RWPE1 (cell line): Measurements from ENCODE around the gene XG.
"Not testable (repeated sequence)": the region's sequence is repeated elsewhere in the genome, so short reads cannot be mapped to it uniquely, and the experiment has no call there.

Experiments
- CTCF ChIA-PET: fragments of 350-600 bp; sonication (Branson Sonifier 250); formaldehyde crosslinking; extraction: SDS; loops from one replicate; lab custom pipeline; 2021; lab: Yijun Ruan, JAX
- POLR2A ChIA-PET: fragments of 400-600 bp; formaldehyde crosslinking; extraction: SDS; loops from one replicate; lab custom pipeline; 2020; ENCODE audit warnings: antibody characterized with exemption; ENCODE audit not compliant: low non-redundant PET; lab: Yijun Ruan, JAX
- DNase-seq: peaks from one replicate; pipeline ENCODE4 v3.0.0; 2012; ENCODE audit warnings: low spot score
- H3K27ac ChIP-seq: fragments of 450-650 bp; 2 replicates; pipeline ENCODE4 v1.5.1; 2017
- TF ChIP-seq, protein P1 (sequence below): fragments of 450-650 bp; conservative IDR thresholded peaks from 2 replicates; pipeline ENCODE4 v1.5.1; 2017; ENCODE audit warnings: low read depth, mild to moderate bottlenecking

The XG gene

DNA sequence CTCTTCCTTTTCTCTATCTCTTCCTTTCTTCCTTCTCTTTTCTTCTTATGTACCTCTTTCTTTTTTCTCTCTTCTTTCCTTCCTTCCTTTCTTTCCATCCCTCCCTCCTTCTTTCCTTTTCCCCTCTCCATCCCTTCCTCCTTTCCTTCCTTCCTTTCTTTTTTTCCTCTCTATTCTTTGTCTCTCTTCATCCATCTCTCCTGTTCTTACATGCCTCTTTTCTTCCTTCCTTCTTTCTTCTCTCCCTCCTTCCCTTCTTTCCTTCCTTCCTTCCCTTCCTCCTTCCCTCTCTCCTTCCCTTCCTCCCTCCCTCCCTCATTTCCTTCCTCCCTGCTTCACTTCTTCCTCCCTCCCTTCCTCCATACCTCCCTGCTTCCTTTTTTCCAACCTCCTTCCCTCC, 19.2 kb upstream of the XG start:
- TF ChIP-seq, protein P1, sequence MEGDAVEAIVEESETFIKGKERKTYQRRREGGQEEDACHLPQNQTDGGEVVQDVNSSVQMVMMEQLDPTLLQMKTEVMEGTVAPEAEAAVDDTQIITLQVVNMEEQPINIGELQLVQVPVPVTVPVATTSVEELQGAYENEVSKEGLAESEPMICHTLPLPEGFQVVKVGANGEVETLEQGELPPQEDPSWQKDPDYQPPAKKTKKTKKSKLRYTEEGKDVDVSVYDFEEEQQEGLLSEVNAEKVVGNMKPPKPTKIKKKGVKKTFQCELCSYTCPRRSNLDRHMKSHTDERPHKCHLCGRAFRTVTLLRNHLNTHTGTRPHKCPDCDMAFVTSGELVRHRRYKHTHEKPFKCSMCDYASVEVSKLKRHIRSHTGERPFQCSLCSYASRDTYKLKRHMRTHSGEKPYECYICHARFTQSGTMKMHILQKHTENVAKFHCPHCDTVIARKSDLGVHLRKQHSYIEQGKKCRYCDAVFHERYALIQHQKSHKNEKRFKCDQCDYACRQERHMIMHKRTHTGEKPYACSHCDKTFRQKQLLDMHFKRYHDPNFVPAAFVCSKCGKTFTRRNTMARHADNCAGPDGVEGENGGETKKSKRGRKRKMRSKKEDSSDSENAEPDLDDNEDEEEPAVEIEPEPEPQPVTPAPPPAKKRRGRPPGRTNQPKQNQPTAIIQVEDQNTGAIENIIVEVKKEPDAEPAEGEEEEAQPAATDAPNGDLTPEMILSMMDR, result no peak
- POLR2A ChIA-PET, result no interaction called here
- DNase-seq, result no peak
- CTCF ChIA-PET, result no interaction called here
- H3K27ac ChIP-seq, result no peak overlapping the region

DNA sequence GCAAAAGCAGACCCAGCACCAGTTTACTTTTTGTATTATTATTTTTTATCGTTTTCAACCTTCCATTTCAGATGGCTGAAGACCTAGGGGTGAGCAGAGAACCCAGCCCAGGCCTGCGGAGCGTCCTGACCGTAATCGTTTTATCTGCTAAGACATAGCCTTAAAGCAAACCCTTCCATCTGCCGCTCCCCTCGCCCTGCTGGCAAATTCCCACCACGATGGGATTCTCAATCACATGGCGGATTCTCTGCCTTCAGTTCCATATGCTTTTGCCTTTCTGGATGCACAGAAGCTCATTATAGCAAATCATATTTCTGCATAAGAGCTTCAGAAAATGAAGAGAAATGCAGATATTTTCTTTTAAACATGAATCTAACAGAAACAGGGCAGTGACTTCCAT, 18.6 kb upstream of the XG start:
- ChIA-PET POLR2A (no interaction called here), CTCF (no interaction called here)
- H3K27ac ChIP-seq, result no peak overlapping the region
- no peak for DNase-seq
- TF ChIP-seq, protein P1, result no peak

DNA sequence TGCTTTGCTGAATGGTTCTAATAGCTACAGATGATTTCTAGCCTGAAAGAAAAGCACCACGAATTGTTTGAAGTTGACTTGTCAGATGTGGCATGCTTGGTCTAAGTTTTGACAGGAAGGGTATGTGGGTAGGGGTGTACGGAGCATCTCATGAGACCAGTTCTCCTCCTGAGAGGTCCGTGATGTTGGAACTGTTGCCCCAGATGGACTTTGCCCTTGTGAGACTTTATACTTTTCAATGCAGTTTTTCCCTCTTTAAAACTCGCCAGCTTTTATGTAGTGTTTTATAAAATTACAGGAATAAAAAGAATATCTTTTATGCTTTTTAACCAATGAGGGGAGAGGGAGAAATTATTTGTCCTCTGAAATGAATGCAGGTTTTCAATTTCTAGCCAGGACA, 16.6 kb upstream of the XG start:
- DNase-seq, result no peak
- CTCF ChIA-PET, result no interaction called here
- no peak overlapping the region for H3K27ac ChIP-seq
- TF ChIP-seq, protein P1, result no peak
- POLR2A ChIA-PET, result no interaction called here

DNA sequence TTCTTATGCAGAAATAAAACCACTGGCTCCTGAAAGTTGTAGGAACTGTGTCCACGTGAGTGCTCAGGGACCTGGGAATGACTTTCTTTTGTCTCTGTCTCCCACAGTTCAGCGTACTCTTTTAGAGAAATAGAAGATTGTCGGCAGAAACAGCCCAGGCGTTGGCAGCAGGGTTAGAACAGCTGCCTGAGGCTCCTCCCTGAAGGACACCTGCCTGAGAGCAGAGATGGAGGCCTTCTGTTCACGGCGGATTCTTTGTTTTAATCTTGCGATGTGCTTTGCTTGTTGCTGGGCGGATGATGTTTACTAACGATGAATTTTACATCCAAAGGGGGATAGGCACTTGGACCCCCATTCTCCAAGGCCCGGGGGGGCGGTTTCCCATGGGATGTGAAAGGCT, 11.2 kb upstream of the XG start:
- no peak overlapping the region for H3K27ac ChIP-seq
- no peak for DNase-seq
- CTCF ChIA-PET, result no interaction called here
- POLR2A ChIA-PET, result no interaction called here
- TF ChIP-seq, protein P1, result no peak

DNA sequence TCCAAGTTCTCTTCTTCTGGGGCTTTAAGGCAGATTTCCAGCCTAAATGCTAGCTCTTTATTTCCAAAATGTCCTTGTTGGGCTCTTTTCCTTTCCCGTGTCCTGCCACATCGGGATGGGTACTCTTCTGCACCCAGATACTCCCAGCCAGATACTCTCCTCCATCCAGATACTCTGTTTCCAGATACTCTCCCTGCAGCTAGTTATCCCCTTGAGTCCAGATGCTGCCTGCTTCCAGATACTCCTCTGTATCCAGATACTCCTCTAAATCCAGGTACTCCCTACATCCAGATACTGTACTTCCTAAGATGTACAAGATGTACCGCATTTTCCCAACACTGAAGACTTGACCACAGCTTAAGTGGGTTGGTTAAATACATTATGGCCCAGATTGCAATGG, 10.5 kb upstream of the XG start:
- TF ChIP-seq, protein P1, result no peak
- no peak for DNase-seq
- POLR2A ChIA-PET, result no interaction called here
- CTCF ChIA-PET, result no interaction called here
- no peak overlapping the region for H3K27ac ChIP-seq

DNA sequence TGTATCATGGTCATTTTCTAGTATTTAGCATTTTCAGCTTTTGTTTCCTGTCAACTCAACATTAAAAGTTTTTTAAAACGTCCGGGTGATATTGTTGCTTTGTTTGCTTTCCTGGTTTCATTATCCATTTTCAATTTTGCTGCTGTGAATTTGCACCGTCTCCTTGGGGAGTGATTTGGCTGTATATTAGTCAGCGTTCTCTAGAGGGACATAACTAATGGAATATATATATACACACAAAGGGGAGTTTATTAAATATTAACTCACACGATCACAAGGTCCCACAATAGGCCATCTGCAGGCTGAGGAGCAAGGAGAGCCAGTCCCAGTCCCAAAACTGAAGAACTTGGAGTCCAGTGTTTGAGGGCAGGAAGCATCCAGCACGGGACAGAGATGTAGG, 5.6 kb upstream of the XG start:
- CTCF ChIA-PET, DNase-seq, POLR2A ChIA-PET, H3K27ac ChIP-seq: not testable (repeated sequence)

DNA sequence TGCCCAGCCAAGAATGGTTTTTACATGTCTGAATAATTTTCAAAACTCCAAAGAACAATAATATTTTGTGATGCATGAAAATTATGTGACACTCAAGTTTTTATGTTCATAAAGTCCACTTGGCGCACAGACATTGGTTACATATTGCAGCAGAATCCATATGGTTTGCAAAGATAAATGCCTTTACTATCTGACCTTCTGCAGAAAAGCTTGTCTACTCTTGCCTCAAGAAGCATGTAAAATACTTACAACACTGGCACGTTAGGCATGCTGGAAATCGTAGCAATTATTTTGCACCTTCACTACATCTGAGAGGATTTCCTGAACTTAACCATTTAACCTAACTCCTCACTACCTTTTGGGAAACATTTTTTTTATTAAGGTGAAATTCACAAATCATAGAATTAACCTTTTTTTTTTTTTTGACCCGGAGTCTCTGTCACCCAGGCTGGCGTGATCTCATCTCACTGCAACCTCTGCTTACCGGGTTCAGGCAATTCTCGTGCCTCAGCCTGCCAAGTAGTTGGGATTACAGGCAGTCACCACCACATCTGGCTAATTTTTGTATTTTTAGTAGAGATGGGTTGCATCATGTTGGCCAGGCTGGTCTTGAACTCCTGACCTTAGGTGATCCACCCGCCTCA, 3.5 kb upstream of the XG start:
- POLR2A ChIA-PET, result no interaction called here
- DNase-seq, result no peak
- peak overlapping the region; percentile 77 for H3K27ac ChIP-seq
- CTCF ChIA-PET, result no interaction called here
- TF ChIP-seq, protein P1, result no peak
